RCC 7860 (cell line): ENCODE results near the gene ADGRE3.
"Not testable (repeated sequence)": the region's sequence is repeated elsewhere in the genome, so short reads cannot be mapped to it uniquely, and the experiment has no call there.

ENCODE experiments used
- DNase-seq: peaks from one replicate; pipeline ENCODE4 v3.0.0-alpha.2; 2015; ENCODE audit warnings: low spot score
- FAIRE-seq: peaks from 2 replicates; lab custom pipeline; 2012; peaks lifted over from hg19 to GRCh38; lab: Jason Lieb, UNC

The ADGRE3 gene

DNA sequence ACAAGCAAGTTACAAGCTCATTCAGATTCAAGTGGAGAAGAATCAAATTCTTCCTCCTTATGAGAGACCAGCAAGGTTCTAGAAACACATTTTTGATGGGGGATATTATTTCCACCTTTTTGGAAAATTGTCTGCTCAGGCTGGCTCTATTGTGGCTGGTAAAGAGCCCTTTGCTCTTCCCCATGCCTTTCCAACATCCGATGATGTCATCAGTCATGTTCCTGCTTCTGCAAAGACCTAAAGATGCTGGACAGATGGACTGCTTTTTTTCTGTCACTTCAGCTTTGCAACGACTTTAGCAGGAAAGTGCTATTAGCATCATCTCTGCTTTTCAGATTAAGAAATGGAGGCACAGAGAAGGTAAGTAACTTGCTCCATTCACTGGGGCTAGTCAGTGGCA lies 4.2 kb downstream of the ADGRE3 start:
- FAIRE-seq = no peak

GRCh38 chr19:14669940-14670339 lies 4.7 kb downstream of the ADGRE3 start:
- no peak for FAIRE-seq

More for the DNA sequence above, 4.2 kb downstream of the ADGRE3 start:
- DNase-seq = no peak

DNA sequence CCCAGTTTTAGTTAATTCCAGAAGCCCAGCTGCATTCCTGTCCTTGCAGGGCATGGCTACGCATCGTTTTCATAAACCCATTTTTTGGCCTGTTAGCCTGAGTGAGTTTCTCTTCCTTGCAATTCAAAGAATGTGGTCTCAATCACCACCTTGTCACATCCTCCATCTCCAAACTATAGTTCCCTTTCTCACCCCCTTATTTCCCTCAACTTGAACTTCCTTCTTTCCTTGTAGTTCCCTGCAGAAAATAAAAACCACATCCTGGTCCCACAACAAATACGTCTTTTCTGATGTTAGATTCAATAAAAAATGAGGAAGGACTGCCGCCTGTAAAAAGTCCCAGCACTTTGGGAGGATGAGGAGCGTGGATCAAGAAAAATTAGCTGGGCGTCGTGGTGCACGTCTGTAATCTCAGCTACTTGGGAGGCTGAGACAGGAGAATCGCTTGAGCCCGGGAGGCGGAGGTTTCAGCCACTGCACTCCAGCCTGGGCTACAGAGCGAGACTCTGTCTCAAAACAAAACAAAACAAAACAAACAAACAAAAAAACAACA lies 13.2 kb downstream of the ADGRE3 start:
- DNase-seq = no peak
- no peak for FAIRE-seq

More at GRCh38 chr19:14669940-14670339, 4.7 kb downstream of the ADGRE3 start:
- no peak for DNase-seq

- FAIRE-seq (no peak), DNase-seq (no peak)
Observed at GRCh38 chr19:14659874-14660489, 14.7 kb downstream of the ADGRE3 start.

DNA sequence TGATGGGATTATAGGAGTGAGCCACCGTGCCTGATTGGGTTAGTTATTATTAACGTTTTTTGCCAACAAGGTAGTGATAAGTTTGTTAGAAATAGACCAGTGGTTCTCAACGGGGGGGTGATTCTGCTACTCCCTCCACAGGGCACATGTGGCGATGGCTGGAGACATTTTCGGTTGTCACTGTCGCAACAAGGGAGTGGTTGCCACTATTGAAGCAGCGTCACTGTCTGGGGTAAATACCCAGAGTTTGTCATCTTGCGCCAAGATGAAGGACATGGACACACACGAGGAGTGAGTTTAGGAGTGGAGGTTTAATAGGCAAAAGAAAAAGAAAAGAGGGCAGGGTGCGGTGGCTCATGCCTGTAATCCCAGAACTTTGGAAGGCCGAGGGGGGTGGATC lies 18.9 kb downstream of the ADGRE3 start:
- no peak for FAIRE-seq
- no peak for DNase-seq

GRCh38 chr19:14654786-14655560 lies 19.7 kb downstream of the ADGRE3 start:
- no peak for FAIRE-seq
- DNase-seq = no peak

- DNase-seq (no peak), FAIRE-seq (no peak)
Observed at GRCh38 chr19:14650161-14650560, 24.5 kb downstream of the ADGRE3 start.

DNA sequence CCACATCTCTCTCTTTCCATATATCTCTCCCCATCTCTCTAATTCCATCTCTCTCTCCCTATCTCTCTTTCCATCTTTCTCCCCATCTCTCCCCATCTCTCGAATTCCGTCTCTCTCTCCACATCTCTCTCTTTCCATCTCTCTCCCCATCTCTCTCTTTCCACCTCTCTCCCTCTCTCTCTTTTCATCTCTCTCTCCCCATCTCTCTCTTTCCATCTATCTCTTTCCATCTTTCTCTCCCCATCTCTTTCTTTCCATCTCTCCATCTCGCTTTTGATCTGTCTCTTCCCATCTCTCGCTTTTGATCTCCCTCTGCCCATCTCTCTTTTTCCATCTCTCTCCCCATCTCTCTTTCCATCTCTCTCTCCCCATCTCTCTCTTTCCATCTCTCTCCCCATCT lies 25.6 kb downstream of the ADGRE3 start:
- DNase-seq = no peak
- no peak for FAIRE-seq

DNA sequence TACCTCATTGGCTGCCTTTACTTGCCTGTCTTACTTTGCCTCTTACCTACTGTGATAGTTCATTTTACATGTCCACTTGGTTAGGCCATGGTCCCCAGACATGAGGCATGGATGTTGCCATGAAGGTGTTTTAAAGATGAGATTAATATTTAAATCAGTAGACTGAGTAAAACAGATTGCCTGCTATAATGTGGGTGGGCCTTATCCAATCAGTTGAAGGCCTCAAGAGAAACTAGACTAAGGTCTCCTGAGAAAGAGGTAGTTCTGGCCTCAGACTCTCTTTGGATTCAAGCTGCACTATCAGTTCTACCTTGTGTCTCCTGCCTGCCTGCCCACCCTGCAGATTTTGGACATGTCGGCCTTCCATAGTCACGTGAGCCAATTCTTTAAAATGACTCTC lies 26.1 kb downstream of the ADGRE3 start:
- DNase-seq = no peak
- FAIRE-seq = no peak

GRCh38 chr19:14639536-14640277 lies 34.9 kb downstream of the ADGRE3 start:
- no peak for FAIRE-seq
- DNase-seq = no peak

DNA sequence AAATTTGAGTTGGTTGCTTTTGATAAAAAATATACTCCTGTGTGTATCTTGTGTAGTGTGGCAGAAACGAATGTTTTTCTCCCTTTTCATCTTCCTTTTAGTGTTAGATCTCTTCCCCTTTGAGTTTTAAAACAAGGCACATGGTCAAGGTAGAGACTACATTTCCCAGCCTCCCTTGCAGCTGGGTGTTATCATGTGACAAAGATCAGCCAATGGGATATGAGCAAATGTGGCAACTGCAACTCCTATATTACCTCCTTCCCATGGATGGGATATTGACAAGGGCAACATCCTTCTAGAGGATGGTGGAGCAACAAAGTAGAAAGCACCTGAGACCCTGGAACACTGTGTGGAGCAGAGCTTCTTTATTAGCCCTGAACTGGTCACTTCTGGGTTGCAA lies 42.4 kb downstream of the ADGRE3 start:
- FAIRE-seq = no peak
- DNase-seq = no peak

DNA sequence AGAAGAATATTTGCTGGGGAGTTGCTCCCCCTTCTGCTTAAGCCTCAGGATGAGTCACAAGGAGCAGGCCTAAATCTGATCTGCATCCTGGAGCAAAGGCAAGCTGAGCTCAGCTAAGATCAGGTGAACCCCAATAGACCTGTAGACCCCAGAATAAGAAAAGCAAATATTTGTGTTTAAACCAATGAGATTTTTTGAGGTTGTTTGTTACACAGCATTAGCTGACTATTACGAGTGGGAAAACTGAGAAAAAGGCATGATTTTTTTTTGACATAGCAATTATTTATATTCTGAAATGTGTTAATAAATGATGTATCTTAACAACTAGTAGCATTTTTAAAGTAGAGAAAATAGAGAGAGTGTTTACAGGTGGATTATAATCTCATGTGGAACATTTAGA lies 45.1 kb downstream of the ADGRE3 start:
- DNase-seq (no peak), FAIRE-seq (no peak)

DNA sequence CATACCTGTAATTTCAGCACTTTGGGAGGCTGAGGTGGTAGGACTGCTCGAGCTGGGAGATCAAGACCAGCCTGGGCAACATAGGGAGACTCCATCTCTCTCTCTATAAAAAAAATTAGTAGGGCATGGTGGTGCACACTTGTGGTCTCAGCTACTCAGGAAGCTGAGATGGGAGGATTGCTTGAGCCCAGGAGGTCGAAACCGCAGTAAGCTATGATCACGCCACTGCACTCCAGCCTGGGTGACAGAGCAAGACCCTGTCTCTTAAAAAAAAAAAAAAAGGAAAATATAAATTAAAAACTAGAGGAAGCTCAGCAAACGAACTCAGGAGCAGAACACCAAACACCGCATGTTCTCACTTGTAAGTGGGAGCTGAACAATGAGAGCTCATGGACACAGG lies 50.2 kb downstream of the ADGRE3 start:
- not testable (repeated sequence) for FAIRE-seq, DNase-seq

GRCh38 chr19:14619404-14619803 lies 55.2 kb downstream of the ADGRE3 start:
- FAIRE-seq (no peak), DNase-seq (no peak)

DNA sequence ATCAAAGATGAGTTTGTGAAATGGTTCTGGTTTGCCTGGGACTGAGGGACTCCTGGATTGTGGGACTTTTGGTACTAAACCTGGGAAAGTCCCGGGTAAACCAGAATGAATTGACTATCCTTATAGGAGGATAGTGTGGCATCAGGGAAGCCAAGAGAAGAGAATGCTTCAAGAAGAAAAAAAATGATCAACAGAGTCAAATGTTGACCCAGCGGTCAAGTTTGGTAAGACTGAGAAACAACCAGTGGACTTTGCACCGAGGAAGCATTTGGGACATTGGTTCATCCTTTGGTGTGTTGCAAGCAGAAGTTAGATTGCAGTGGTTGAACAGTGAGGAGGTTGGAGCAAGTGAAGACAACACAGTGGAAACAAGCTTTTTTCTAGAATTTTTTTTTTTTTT lies 58.2 kb downstream of the ADGRE3 start:
- FAIRE-seq = no peak
- DNase-seq = no peak

DNA sequence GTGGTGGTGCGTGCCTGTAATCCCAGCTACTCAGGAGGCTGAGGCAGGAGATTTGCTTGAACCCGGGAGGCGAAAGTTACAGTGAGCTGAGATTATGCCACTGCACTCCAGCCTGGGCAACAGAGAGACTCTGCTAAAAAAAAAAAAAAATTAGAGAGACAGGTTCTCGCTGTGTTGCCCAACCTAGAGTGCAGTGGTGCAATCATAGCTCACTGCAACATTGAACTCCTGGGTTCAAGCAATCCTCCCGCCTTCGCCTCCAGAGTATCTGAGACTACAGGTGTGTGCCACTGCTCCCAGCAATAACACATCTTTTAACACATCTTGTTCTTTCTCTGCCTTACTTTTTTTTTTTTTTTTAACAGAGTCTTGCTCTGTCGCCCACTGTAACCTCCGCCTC lies 59.0 kb downstream of the ADGRE3 start:
- no peak for FAIRE-seq
- DNase-seq = no peak

DNA sequence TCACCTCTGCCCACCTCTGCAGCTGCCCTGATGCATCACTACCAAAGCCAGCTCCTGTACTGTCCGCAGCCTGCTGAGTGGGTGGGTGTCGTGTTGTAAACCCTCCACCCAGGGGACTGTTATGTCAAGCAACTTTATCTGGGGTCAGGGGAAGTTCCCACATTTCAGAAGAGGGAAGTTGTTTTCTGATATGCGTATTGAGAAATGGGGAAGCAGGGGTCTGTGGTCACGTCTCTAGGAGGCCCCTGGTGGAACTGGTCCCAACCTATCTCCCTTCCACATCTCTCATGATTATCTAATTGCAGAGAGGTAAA lies 60.6 kb downstream of the ADGRE3 start:
- DNase-seq (no peak), FAIRE-seq (no peak)

DNA sequence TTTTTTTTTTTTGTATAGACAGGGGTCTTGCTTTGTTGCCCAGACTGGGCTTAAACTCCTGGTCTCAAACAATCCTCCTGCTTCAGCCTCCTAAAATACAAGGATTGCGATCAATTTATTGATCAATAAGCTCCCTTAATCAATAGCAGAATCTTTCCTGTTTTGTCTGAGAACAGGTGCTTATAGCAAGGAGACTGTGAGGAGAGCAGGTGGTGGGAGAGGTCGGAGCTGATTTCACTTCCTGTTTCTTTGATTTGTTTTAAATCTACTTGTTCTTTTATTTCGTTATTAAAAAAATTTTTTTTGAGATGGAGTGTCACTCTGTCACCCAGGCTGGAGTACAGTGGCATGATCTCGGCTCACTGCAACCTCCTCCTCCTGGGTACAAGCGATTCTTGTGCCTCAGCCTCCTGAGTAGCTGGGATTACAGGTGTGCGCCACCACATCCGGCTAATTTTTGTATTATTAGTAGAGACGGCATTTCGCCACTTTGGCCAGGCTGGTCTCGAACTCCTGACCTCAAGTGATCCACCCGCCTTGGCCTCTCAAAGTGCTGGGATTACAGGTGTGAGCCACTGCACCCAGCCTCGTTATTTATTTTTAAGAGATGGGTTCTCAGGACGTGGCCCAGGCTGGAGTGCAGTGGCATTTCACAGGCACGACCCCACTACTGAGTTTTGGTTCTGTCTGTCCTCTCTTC lies 61.1 kb downstream of the ADGRE3 start:
- not testable (repeated sequence) for FAIRE-seq, DNase-seq

- DNase-seq (no peak), FAIRE-seq (no peak)
Observed at GRCh38 chr19:14612657-14613056, 62.0 kb downstream of the ADGRE3 start.

- not testable (repeated sequence) for DNase-seq, FAIRE-seq
Observed at GRCh38 chr19:14612242-14612641, 62.4 kb downstream of the ADGRE3 start.

GRCh38 chr19:14611051-14611450 lies 63.6 kb downstream of the ADGRE3 start:
- DNase-seq (no peak), FAIRE-seq (no peak)
